ENCODE data around the gene NOS1AP. TPM values are rescaled to one million over a fixed set of nuclear protein-coding genes. Genes with fewer than 3 reads are reported as not detected.

NOS1AP gene
- total RNA-seq, 2 donors from 2014 or later, result 0.13 TPM; not detected in 1

DNA sequence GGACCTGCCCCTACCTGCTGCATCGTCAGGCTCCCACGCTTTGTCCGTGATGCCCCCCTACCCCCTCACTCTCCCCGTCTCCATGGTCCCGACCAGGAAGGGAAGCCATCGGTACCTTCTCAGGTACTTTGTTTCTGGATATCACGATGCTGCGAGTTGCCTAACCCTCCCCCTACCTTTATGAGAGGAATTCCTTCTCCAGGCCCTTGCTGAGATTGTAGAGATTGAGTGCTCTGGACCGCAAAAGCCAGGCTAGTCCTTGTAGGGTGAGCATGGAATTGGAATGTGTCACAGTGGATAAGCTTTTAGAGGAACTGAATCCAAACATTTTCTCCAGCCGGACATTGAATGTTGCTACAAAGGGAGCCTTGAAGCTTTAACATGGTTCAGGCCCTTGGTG lies 298.3 kb downstream of the NOS1AP start:
- Mint-ChIP-seq H3K4me3 (no peak overlapping the region), H3K36me3 (ENCODE audit: low read depth) (no peaks in the 10 kb centered on the region), H3K27me3 (peaks cover 12% of the 10 kb centered on the region), H3K4me1 (no peaks in the 10 kb centered on the region), H3K27ac (no peak overlapping the region), H3K9me3 (no peaks in the 10 kb centered on the region)
- no peak for ATAC-seq (replicated peaks)

DNA sequence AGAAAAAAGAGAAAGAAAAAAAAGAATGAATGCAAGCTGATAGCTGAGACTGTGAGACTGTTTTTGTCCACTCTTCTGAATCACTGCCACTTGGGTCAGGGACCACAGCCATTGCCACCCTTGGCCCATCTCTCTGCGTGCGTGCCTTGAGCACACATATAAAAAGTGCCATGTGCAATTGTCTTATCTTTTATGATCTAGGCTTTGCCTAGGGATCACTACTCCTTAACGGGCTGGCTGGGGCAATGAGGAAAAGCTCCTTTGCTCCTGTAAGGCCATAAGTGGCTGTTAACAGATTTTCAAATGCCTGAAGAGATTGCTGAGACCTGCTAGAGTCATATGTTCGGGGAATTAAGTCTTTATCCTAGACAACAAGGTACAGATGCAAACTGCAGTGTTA lies 299.0 kb downstream of the NOS1AP start:
- Mint-ChIP-seq H3K4me3 (no peak overlapping the region), H3K4me1 (no peaks in the 10 kb centered on the region), H3K27me3 (peaks cover 12% of the 10 kb centered on the region), H3K36me3 (ENCODE audit: low read depth) (no peaks in the 10 kb centered on the region), H3K27ac (no peak overlapping the region), H3K9me3 (no peaks in the 10 kb centered on the region)
- ATAC-seq (replicated peaks), result no peak

DNA sequence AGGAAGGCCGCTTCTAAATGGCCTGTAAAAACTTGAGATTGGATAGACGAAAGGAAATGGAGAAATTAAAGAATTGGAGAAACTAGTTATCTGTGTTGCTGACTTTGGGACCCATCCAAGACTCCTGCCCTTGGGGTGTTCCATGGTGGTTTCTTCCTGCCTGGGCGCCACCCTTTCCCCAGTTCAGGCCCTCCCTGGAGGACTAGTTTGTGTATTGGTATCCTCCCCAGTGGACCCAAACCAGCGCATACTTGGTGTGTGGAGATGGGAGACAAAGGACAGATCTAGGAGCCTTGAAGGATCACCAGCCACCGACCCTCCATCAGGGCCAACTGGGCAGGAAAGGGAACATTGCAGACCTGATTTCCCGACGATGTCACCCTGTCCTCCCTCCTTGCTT lies 300.1 kb downstream of the NOS1AP start:
- no peak overlapping the region for H3K27ac Mint-ChIP-seq
- no peak for ATAC-seq (replicated peaks)
- no peak overlapping the region for H3K4me3 Mint-ChIP-seq
- no peaks in the 10 kb centered on the region for H3K36me3 Mint-ChIP-seq (ENCODE audit: low read depth)
- no peaks in the 10 kb centered on the region for H3K4me1 Mint-ChIP-seq
- H3K27me3 Mint-ChIP-seq, result peaks cover 3% of the 10 kb centered on the region
- H3K9me3 Mint-ChIP-seq, result no peaks in the 10 kb centered on the region

DNA sequence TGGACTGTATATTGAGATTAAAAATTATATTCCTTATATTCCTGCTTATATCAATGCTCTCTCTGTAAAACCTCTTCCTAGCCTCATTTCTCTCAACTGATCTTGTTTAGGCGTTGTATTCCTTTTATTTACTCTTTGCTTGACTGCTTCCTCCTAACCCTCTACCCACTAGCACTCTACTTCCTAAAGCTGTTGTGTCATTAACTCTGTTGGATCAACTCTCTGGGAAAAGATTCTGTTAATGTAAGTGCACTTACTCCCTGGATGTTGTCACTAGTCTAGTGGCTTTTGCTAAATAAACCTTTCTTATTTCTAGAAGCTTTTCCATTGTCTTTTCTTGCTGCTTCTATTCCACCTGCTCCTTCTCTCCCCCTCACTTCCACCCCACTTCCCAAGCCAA lies 300.7 kb downstream of the NOS1AP start:
- H3K27ac Mint-ChIP-seq, result no peak overlapping the region
- H3K4me1 Mint-ChIP-seq, result no peaks in the 10 kb centered on the region
- H3K9me3 Mint-ChIP-seq, result no peaks in the 10 kb centered on the region
- no peak for ATAC-seq (replicated peaks)
- H3K4me3 Mint-ChIP-seq, result no peak overlapping the region
- no peaks in the 10 kb centered on the region for H3K27me3 Mint-ChIP-seq
- no peaks in the 10 kb centered on the region for H3K36me3 Mint-ChIP-seq (ENCODE audit: low read depth)

DNA sequence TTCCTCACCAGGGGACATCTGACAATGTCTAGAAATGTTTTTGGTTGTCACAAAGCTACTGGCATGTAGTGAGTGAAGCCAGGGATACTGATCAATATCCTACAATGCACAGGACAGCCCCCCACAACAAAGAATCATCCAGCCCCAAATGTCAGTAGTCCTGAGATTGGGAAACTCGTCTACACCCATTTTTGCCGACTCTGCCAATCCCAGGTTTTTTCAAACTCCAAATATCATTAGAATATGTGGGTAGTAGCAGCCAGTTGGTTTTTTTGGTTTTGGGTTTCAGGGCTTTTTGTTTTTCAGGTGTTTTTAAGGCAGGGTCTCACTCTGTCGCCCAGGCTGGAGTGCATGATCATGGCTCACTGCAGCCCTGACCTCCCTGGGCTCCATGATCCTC lies 301.2 kb downstream of the NOS1AP start:
- Mint-ChIP-seq H3K9me3 (no peaks in the 10 kb centered on the region), H3K27me3 (no peaks in the 10 kb centered on the region), H3K4me3 (no peak overlapping the region), H3K27ac (no peak overlapping the region), H3K36me3 (ENCODE audit: low read depth) (no peaks in the 10 kb centered on the region), H3K4me1 (no peaks in the 10 kb centered on the region)
- no peak for ATAC-seq (replicated peaks)

DNA sequence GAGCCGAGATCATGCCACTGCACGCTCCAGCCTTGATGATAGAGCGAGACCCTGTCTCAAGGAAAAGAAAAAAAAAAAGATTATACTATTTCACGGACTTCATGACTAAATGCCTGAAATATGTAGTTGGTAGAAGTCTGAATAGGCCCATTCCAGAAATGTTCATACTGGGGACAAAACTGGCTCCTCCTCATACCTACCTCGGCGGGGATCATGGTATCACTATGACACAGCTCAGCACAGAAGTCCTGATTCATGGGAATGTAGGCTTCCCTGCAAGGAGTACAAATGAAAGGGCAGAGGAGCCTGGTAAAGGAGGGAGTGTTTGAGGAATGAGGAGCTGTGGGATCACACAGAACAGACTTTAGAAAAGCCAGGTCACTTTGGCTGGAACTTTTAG lies 302.1 kb downstream of the NOS1AP start:
- H3K4me3 Mint-ChIP-seq, result no peak overlapping the region
- H3K27me3 Mint-ChIP-seq, result no peaks in the 10 kb centered on the region
- H3K4me1 Mint-ChIP-seq, result no peaks in the 10 kb centered on the region
- no peaks in the 10 kb centered on the region for H3K36me3 Mint-ChIP-seq (ENCODE audit: low read depth)
- no peak for ATAC-seq (replicated peaks)
- H3K27ac Mint-ChIP-seq, result no peak overlapping the region
- H3K9me3 Mint-ChIP-seq, result no peaks in the 10 kb centered on the region

DNA sequence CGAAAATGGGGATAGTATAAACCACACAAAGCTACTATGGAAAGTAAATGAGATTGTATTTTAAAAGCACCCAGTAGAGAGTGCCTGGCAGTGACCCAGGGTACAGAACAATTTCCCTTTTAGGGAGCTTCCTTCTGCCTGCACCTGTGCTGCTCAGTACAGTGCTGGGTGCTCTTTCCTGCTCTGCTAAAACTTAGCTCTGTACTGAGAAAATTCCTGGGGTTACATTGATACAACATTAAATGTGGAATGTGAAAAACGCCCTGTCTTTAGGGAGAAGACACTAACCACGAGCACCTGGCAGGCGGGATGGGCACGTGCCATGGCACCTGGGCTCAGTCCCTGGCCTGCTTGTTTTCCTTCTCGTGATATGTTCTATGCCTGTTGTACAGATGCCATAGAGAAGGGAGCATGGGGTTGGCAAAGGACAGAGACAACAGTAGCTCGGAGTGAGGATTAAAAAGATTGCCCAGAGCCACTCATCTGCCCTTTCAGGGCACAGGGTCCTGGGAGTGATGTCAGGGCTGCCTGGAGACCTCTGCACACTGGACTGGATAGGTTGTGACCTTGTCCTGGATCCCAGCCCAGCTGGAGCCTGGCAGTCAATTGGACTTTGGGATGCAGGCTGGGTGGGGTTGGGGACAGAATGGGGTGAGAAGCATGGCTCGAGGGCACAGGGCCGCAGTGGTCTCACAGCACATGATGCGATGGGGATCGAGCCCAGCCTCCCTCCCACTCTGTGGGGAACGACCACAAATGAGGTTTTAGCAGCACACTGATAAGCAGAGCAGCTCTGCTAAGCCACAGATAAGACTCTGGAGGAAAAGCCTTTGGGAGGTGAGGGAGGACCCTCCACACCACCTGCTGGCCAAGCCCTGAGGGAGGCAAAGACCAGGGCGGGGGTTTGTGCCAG lies 302.9 kb downstream of the NOS1AP start:
- Mint-ChIP-seq H3K4me1 (no peaks in the 10 kb centered on the region), H3K9me3 (no peaks in the 10 kb centered on the region), H3K4me3 (no peak overlapping the region), H3K36me3 (ENCODE audit: low read depth) (no peaks in the 10 kb centered on the region), H3K27me3 (no peaks in the 10 kb centered on the region), H3K27ac (no peak overlapping the region)
- peak; percentile 14 for ATAC-seq (replicated peaks)

DNA sequence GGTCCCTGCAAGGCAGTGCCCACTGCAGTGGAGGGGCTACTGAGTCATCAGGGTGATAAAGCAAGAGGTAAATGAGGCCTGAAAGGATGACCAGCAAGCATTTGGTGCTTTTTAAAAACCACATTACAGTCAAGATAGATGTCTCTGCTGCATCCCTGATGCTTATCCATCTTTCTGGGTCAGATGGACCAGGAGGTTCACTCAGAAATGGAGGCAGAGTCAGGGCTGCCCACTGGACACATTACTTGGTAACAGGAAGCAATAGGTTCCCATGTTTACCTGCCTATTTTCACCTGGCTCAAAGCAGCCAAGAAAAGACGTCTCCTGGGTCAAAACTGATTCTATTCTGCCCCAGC lies 303.6 kb downstream of the NOS1AP start:
- Mint-ChIP-seq H3K27ac (no peak overlapping the region), H3K36me3 (ENCODE audit: low read depth) (no peaks in the 10 kb centered on the region), H3K9me3 (no peaks in the 10 kb centered on the region), H3K4me3 (no peak overlapping the region), H3K4me1 (no peaks in the 10 kb centered on the region), H3K27me3 (no peaks in the 10 kb centered on the region)
- ATAC-seq (replicated peaks), result no peak

DNA sequence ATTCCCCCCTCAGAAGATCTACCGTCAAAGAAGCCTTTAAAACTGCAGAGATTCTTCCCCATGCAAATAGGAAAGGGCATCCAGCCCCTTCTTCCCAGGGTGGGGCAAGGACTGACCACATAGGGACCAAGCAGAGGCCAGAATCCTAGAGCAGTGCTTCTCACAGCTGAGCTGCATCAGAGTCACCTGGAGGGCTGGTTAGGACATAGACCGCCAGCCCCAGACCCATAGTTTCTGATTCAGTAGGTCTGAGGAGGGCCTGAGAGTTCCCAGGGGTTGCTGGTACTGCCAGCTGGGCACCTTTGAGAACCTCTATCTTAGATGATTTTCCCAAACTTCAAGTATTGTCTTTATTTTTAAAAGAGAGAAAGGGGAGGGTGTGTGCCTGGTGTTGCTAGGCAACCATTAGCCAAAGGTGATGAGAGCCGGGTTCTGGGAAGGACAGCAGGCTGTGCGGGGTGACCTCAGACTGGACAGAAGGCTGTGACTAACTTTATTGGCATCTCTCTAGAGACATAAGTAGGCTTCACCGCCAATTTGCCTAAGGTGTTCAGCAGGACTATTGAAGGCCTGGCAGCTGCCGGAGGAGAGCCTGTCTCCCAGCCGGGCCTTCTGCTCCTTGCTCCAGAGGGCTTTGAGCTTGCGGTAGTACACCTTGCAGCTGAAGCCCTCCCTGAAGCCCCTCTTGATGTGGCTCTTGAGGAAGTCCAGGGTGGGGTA lies 304.2 kb downstream of the NOS1AP start:
- H3K4me1 Mint-ChIP-seq, result no peaks in the 10 kb centered on the region

DNA sequence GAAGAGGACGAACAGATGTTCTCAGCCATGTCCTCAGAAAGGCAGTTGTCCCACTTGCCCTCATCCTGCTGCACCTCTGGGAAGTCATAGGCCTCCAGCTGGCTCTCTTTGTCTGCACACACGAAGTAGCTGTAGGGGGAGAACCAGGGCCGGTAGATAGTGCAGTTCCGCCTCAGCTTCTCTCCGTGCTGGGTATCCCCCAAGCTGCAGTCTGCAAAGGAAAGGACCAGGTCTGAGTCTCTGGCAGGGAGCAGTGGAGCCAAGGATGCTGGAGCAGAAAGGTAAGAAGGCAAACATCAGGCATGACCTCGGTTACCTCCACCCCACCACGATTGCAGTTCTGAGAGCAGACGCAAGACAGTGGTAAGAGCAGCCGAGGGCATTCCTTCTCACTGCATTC lies 304.9 kb downstream of the NOS1AP start:
- H3K4me3 Mint-ChIP-seq, result no peak overlapping the region
- no peaks in the 10 kb centered on the region for H3K4me1 Mint-ChIP-seq
- no peaks in the 10 kb centered on the region for H3K27me3 Mint-ChIP-seq
- no peaks in the 10 kb centered on the region for H3K36me3 Mint-ChIP-seq (ENCODE audit: low read depth)
- H3K27ac Mint-ChIP-seq, result no peak overlapping the region
- no peaks in the 10 kb centered on the region for H3K9me3 Mint-ChIP-seq
- no peak for ATAC-seq (replicated peaks)

More for the DNA sequence above, 304.2 kb downstream of the NOS1AP start:
- Mint-ChIP-seq H3K4me3 (no peak overlapping the region), H3K9me3 (no peaks in the 10 kb centered on the region), H3K27me3 (no peaks in the 10 kb centered on the region), H3K27ac (no peak overlapping the region), H3K36me3 (ENCODE audit: low read depth) (no peaks in the 10 kb centered on the region)
- ATAC-seq (replicated peaks), result no peak

DNA sequence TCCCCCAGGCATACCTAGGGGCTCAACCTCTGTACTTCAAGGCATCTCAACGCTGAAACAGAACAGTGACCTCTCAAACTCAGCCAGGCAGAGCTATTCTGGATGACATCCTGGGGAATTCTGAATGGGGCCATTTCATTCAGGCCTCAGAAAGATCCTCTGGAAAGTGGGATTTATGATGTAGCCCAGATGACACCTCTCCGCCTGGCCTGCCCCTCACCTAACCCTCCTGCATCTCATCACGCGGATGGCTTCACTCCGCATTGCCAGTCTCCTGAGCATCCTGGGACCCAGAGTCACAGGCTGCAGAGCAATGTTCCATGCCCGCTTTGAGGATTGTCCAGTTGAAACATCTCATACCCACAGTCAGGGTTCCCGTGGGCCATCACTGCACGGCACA lies 306.0 kb downstream of the NOS1AP start:
- no peak overlapping the region for H3K4me3 Mint-ChIP-seq
- no peak for ATAC-seq (replicated peaks)
- no peaks in the 10 kb centered on the region for H3K4me1 Mint-ChIP-seq
- no peaks in the 10 kb centered on the region for H3K36me3 Mint-ChIP-seq (ENCODE audit: low read depth)
- H3K27ac Mint-ChIP-seq, result no peak overlapping the region
- no peaks in the 10 kb centered on the region for H3K9me3 Mint-ChIP-seq
- H3K27me3 Mint-ChIP-seq, result no peaks in the 10 kb centered on the region

DNA sequence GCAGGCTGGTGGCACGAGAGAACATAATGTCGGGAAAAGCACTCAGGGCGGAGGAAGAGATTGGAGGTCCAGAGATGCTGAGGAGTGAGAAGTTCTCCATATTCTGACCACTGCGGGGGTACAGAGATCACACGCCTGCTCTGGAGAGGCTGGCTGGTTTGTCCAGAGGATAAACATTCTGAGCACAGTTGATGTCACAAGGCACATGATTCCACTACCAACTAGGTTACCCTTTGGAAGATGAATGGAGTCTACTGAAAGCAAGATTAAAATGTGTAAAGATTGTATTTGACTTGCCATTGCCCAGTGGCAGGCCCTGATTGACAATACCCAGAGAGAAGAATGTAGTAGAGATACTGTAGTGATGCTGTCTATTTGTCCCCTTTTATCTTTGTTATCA lies 307.2 kb downstream of the NOS1AP start, which contains the start of gene SPATA46:
Gene SPATA46 (minus strand): TSS at position 164 of the 400 bp plus-strand sequence. CDS start 64 bp downstream, at position 100.
- Mint-ChIP-seq H3K36me3 (ENCODE audit: low read depth) (no peaks in the 10 kb centered on the region), H3K4me3 (no peak within 1 kb of the TSS), H3K27ac (no peak within 1 kb of the TSS), H3K27me3 (no peaks in the 10 kb centered on the region), H3K9me3 (no peaks in the 10 kb centered on the region), H3K4me1 (no peaks in the 10 kb centered on the region)
- no peak for ATAC-seq (replicated peaks)

DNA sequence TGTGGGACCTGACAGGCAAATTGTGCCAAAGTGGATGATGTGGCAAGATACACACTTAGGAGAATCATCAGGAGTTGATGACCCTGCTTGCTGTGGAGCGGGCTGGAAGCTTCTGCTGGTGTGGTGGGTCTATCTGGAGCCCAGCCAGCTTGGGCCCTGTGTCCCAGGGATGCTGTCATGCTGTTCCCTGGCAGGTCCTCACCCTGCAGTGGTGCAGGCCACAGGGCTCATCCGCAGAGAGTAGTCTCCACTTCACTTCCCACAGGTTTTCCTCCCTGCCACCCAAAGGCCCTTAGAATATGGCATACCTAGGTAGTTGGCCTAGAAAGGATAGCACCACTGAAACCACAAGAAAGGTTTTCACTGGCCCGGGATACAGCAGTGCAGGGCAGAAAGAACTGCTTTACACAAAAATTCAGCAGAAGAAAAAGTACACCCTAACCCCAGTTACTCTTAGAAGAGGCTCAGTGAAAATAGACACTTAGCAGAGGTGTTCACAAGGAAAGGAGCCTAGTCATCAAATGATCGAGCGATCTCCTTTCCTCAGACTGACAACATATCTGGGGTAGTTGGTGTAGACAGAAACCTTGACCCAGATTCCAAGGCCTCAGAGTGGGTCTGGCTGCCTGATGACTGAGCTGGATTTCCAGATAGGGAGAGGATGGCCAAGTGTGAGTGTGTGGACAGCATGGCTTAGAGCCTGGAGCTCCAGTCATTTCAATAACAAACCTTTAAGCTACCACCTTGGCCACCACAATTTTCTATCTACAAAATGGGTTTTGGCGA lies 310.8 kb downstream of the NOS1AP start:
- no peak overlapping the region for H3K4me3 Mint-ChIP-seq
- H3K4me1 Mint-ChIP-seq, result no peaks in the 10 kb centered on the region
- no peaks in the 10 kb centered on the region for H3K9me3 Mint-ChIP-seq
- no peak overlapping the region for H3K27ac Mint-ChIP-seq
- H3K27me3 Mint-ChIP-seq, result no peaks in the 10 kb centered on the region
- ATAC-seq (replicated peaks), result no peak
- no peaks in the 10 kb centered on the region for H3K36me3 Mint-ChIP-seq (ENCODE audit: low read depth)

DNA sequence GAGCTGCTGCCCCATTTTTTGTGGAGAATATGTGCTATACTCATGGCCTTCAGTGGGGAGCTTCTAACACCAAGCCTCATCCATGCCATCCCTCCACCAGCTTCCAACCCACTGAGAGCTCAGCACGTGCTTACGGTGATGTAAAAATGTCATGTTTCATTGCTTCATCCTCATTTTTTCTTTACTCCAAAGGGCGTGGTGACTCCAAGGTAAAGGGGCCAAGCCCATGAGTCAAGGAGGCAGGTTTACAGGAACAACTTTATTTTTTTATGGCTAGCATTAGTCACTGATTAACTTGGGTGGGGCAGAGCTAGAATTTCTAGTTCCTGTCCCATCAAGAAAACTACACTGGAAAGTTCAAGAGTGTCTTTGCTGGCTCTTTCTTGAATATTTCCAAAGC lies 311.9 kb downstream of the NOS1AP start, which contains the start of gene C1orf226:
Gene C1orf226 (plus strand): TSS at position 346 of the 400 bp plus-strand sequence. CDS start 174 bp downstream, outside the sequence.
- H3K9me3 Mint-ChIP-seq, result no peaks in the 10 kb centered on the region
- no peaks in the 10 kb centered on the region for H3K4me1 Mint-ChIP-seq
- no peaks in the 10 kb centered on the region for H3K36me3 Mint-ChIP-seq (ENCODE audit: low read depth)
- ATAC-seq (replicated peaks), result no peak
- no peaks in the 10 kb centered on the region for H3K27me3 Mint-ChIP-seq
- no peak within 1 kb of the TSS for H3K27ac Mint-ChIP-seq
- no peak within 1 kb of the TSS for H3K4me3 Mint-ChIP-seq
